Measurements from ENCODE around the gene RPAP2. TPM values are rescaled to one million over a fixed set of nuclear protein-coding genes. Genes with fewer than 3 reads are reported as not detected.
"Not testable (repeated sequence)": the region's sequence is repeated elsewhere in the genome, so short reads cannot be mapped to it uniquely, and the experiment has no call there.

RPAP2 gene
- total and polyA plus RNA-seq, 4 donors, result 5.0 to 24.5 (median 10.4) TPM

DNA sequence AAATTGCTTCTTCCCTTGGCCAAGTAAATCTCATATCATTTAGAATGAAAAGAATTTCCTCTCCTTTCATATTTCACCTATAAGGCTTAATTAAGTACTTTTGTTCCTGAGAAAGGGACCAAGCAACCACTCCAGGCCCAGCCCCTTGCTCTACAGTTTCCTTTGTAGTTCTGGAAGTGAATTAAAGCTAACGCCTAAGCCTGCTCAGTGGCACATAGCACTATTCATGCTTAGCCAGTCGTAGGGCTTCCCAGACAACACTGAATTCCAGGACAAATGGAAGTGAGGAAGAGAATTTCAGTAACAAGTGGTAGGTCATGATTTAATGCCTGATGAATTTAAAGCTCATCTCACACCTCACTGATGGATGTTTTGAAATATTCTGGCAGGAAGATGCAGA, 73.3 kb downstream of the RPAP2 start:
- 83 to 84% methylated on average over 2 of the region's 2 CpGs for WGBS, 2 donors
- peaks cover 2 to 10% (median 3%) of the 10 kb centered on the region in 4 donors for H3K36me3 ChIP-seq (ENCODE audit: control insufficient read depth in 4 of 4, insufficient read depth in 4 of 4, low read length in 4 of 4)
- ATAC-seq (ENCODE audit: insufficient read depth, low FRiP score) (no peak), DNase-seq (no peak)
- no peaks in the 10 kb centered on the region for H3K4me1 ChIP-seq (ENCODE audit: control insufficient read depth in 5 of 5, insufficient read depth in 5 of 5, low read length in 5 of 5)
- H3K27me3 ChIP-seq (ENCODE audit: control insufficient read depth in 3 of 3, insufficient read depth in 3 of 3, low read length in 2 of 3), result no peaks in the 10 kb centered on the region
- TF ChIP-seq, protein P1, sequence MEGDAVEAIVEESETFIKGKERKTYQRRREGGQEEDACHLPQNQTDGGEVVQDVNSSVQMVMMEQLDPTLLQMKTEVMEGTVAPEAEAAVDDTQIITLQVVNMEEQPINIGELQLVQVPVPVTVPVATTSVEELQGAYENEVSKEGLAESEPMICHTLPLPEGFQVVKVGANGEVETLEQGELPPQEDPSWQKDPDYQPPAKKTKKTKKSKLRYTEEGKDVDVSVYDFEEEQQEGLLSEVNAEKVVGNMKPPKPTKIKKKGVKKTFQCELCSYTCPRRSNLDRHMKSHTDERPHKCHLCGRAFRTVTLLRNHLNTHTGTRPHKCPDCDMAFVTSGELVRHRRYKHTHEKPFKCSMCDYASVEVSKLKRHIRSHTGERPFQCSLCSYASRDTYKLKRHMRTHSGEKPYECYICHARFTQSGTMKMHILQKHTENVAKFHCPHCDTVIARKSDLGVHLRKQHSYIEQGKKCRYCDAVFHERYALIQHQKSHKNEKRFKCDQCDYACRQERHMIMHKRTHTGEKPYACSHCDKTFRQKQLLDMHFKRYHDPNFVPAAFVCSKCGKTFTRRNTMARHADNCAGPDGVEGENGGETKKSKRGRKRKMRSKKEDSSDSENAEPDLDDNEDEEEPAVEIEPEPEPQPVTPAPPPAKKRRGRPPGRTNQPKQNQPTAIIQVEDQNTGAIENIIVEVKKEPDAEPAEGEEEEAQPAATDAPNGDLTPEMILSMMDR (IDR thresholded peaks at IDR 0.05; ENCODE audit: control extremely low read depth, extremely low read depth), result no peak
- no peak overlapping the region for H3K27ac ChIP-seq (ENCODE audit: low read depth in 1 of 2, low read length in 1 of 2)
- H3K4me3 ChIP-seq, result no peak overlapping the region
- no peak overlapping the region for H3K9ac ChIP-seq (ENCODE audit: insufficient read depth in 1 of 2, low read length in 2 of 2)
- H3K9me3 ChIP-seq (ENCODE audit: control insufficient read depth in 4 of 4, insufficient read depth in 3 of 4, low read length in 3 of 4), result no peaks in the 10 kb centered on the region

DNA sequence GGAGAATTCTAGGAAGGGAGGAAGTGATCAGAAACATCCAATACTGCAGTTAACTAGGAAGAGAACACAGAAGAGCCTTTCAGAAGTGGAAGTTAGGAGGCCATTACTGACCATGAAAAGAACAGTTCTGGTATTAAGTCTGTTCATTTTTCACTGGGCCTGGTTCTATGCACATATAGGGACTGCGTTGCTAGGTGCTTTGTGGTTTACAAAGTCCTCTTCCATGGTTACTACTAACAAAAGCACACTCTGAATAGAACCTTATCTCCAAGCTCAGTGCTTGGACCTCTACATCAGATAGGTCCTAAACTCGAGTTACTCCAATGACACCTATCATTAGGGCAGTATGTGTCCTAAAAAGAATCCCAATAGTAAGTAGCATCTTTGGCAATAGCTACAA, 75.4 kb downstream of the RPAP2 start:
- Histone ChIP-seq H3K4me3 (no peak overlapping the region), H3K27ac (ENCODE audit: low read depth in 1 of 2, low read length in 1 of 2) (no peak overlapping the region), H3K36me3 (ENCODE audit: control insufficient read depth in 4 of 4, insufficient read depth in 4 of 4, low read length in 4 of 4) (peaks cover 1 to 10% (median 2%) of the 10 kb centered on the region in 4 donors), H3K9ac (ENCODE audit: insufficient read depth in 1 of 2, low read length in 2 of 2) (no peak overlapping the region), H3K4me1 (ENCODE audit: control insufficient read depth in 5 of 5, insufficient read depth in 5 of 5, low read length in 5 of 5) (no peaks in the 10 kb centered on the region), H3K27me3 (ENCODE audit: control insufficient read depth in 3 of 3, insufficient read depth in 3 of 3, low read length in 2 of 3) (no peaks in the 10 kb centered on the region), H3K9me3 (ENCODE audit: control insufficient read depth in 4 of 4, insufficient read depth in 3 of 4, low read length in 3 of 4) (no peaks in the 10 kb centered on the region)
- WGBS, 2 donors, result 78 to 81% methylated on average over 2 of the region's 2 CpGs
- no peak for DNase-seq
- TF ChIP-seq, protein P1 (IDR thresholded peaks at IDR 0.05; ENCODE audit: control extremely low read depth, extremely low read depth), result no peak
- no peak for ATAC-seq (ENCODE audit: insufficient read depth, low FRiP score)

DNA sequence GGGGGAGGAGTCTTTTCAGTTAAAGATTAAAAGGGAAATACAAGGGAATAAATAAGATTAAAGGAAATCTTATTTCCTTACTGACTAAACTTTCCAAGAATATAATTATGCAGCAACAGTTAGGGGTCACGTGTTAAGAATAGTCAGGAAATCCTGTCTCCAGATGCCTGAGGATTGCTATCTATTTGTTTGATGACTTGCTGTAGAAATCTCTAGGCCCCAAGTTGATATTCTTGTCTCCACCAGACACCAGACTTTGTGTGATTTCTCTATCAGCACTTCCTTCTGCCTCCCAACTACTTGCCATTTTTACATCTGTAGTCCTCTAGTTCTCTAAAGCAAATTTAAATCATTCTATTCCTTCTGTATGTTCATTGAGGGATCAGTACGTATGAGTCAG, 77.5 kb downstream of the RPAP2 start:
- no peaks in the 10 kb centered on the region for H3K27me3 ChIP-seq (ENCODE audit: control insufficient read depth in 3 of 3, insufficient read depth in 3 of 3, low read length in 2 of 3)
- H3K9me3 ChIP-seq (ENCODE audit: control insufficient read depth in 4 of 4, insufficient read depth in 3 of 4, low read length in 3 of 4), result no peaks in the 10 kb centered on the region
- H3K4me3 ChIP-seq, result no peak overlapping the region
- DNase-seq (no peak), ATAC-seq (ENCODE audit: insufficient read depth, low FRiP score) (no peak)
- TF ChIP-seq, protein P1 (IDR thresholded peaks at IDR 0.05; ENCODE audit: control extremely low read depth, extremely low read depth), result no peak
- no peaks in the 10 kb centered on the region for H3K4me1 ChIP-seq (ENCODE audit: control insufficient read depth in 5 of 5, insufficient read depth in 5 of 5, low read length in 5 of 5)
- H3K27ac ChIP-seq (ENCODE audit: low read depth in 1 of 2, low read length in 1 of 2), result no peak overlapping the region
- no peak overlapping the region for H3K9ac ChIP-seq (ENCODE audit: insufficient read depth in 1 of 2, low read length in 2 of 2)
- H3K36me3 ChIP-seq (ENCODE audit: control insufficient read depth in 4 of 4, insufficient read depth in 4 of 4, low read length in 4 of 4), result peaks cover 2 to 6% (median 2%) of the 10 kb centered on the region in 4 donors
- WGBS, 2 donors, result 19 to 58% methylated on average over 2 of the region's 2 CpGs

DNA sequence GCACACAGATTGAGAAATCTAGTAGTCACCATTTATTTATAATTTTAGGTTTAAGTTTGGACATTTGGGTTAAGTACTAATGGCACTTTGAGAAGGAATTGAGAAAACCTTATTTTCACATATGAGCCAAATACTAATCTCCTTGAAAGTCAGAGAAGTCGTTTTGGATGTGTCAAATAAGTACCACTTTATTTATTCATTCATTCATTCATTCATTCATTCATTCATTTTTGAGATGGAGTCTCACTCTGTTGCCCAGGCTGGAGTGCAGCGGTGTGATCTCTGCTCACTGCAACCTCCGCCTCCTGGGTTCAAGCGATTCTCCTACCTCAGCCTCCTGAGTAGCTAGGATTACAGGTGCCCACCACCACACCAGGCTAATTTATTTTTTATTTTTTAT, 79.1 kb downstream of the RPAP2 start:
- not testable (repeated sequence) for H3K9ac ChIP-seq (ENCODE audit: insufficient read depth in 1 of 2, low read length in 2 of 2); DNase-seq; H3K4me3 ChIP-seq; ATAC-seq (ENCODE audit: insufficient read depth, low FRiP score); H3K27ac ChIP-seq (ENCODE audit: low read depth in 1 of 2, low read length in 1 of 2); H3K27me3 ChIP-seq (ENCODE audit: control insufficient read depth in 3 of 3, insufficient read depth in 3 of 3, low read length in 2 of 3); H3K36me3 ChIP-seq (ENCODE audit: control insufficient read depth in 4 of 4, insufficient read depth in 4 of 4, low read length in 4 of 4); H3K4me1 ChIP-seq (ENCODE audit: control insufficient read depth in 5 of 5, insufficient read depth in 5 of 5, low read length in 5 of 5); H3K9me3 ChIP-seq (ENCODE audit: control insufficient read depth in 4 of 4, insufficient read depth in 3 of 4, low read length in 3 of 4)
- WGBS, 2 donors, result 96 to 98% methylated on average over 4 of the region's 4 CpGs
